Endothelial cell of umbilical vein (primary cell): ENCODE measurements around the gene RRH. TPM values are rescaled to one million over a fixed set of nuclear protein-coding genes. Genes with fewer than 3 reads are reported as not detected.
"Not testable (repeated sequence)": the region's sequence is repeated elsewhere in the genome, so short reads cannot be mapped to it uniquely, and the experiment has no call there.

Experiments
- BruUV-seq: library from RNA; stranded (reverse); fragments of 400-500 nt; replicated peaks from 2 replicates; lab custom pipeline; 2021; lab: Mats Ljungman, UMichigan
- CTCF ChIA-PET: fragments of 300-600, 350-600 bp; sonication (Branson Sonifier 250); formaldehyde crosslinking; loops from one replicate; lab custom pipeline; 2021; ENCODE audit warnings: antibody characterized with exemption, inconsistent platforms; lab: Charles Lee
- POLR2A ChIA-PET: fragments of 300-600, 350-600 bp; sonication (Branson Sonifier 250); formaldehyde crosslinking; loops from one replicate; lab custom pipeline; 2021; ENCODE audit warnings: antibody characterized with exemption, inconsistent platforms; lab: Charles Lee
- DNase-seq: peaks from one replicate; pipeline ENCODE4 v3.0.0-alpha.2; 2011; ENCODE audit warnings: low read depth, low spot score
- FAIRE-seq: peaks from 2 replicates; lab custom pipeline; 2011; peaks lifted over from hg19 to GRCh38; lab: Jason Lieb, UNC
- H2AFZ ChIP-seq: 2 replicates; pipeline ENCODE4 v1.6.0; 2012; ENCODE audit warnings: low read depth, low read length, control low read depth, inconsistent platforms
- H3K27ac ChIP-seq: 2 replicates; pipeline ENCODE4 v1.5.1; 2011; ENCODE audit warnings: low read depth, mild to moderate bottlenecking, control low read depth, low read length, moderate library complexity; ENCODE audit not compliant: insufficient read depth
- H3K27me3 ChIP-seq, 2 experiments: 2 replicates each; pipeline versions ENCODE4 v1.6.0 to v1.6.1; 2011; ENCODE audit warnings: low read length in 2 of 2, mixed read lengths in 1 of 2; ENCODE audit not compliant: control insufficient read depth in 2 of 2, insufficient read depth in 2 of 2
- H3K36me3 ChIP-seq, 2 experiments: 2 replicates in 1 of 2; 3 replicates in 1 of 2; pipeline ENCODE4 v1.5.1; 2011; ENCODE audit warnings: low read length in 2 of 2, mild to moderate bottlenecking in 1 of 2, moderate library complexity in 1 of 2; ENCODE audit not compliant: control insufficient read depth in 2 of 2, insufficient read depth in 2 of 2; ENCODE audit errors: extremely low read depth in 1 of 2
- H3K4me1 ChIP-seq: 3 replicates; pipeline ENCODE4 v1.5.1; 2011; ENCODE audit warnings: mild to moderate bottlenecking, low read length; ENCODE audit not compliant: control insufficient read depth, insufficient read depth; ENCODE audit errors: extremely low read depth
- H3K4me2 ChIP-seq: 2 replicates; pipeline ENCODE4 v1.6.1; 2011; ENCODE audit warnings: low read length, control low read depth, mixed read lengths; ENCODE audit not compliant: insufficient read depth
- H3K4me3 ChIP-seq, 3 experiments: fragments of 200-600 bp in 1 of 3; sonication (generic), shearing (Covaris generic) in 1 of 3; replicated peaks in 1 of 3; 2 replicates each; pipeline ENCODE4 v1.5.1; 2011 to 2016; ENCODE audit warnings: control low read depth in 3 of 3, low read length in 3 of 3, mild to moderate bottlenecking in 2 of 3, inconsistent platforms in 1 of 3, low read depth in 1 of 3, moderate library complexity in 1 of 3; ENCODE audit not compliant: insufficient read depth in 1 of 3
- H3K79me2 ChIP-seq: 2 replicates; pipeline ENCODE4 v1.6.0; 2012; ENCODE audit warnings: low read length, inconsistent platforms; ENCODE audit not compliant: control insufficient read depth, insufficient read depth
- H3K9ac ChIP-seq: replicated peaks from 2 replicates; pipeline ENCODE3; 2011; ENCODE audit warnings: low read length, control low read depth; ENCODE audit not compliant: insufficient read depth; ENCODE audit errors: extremely low read depth
- H3K9me1 ChIP-seq: replicated peaks from 3 replicates; pipeline ENCODE4 v1.6.0; 2011; ENCODE audit warnings: mild to moderate bottlenecking, low read length; ENCODE audit not compliant: control insufficient read depth, insufficient read depth; ENCODE audit errors: extremely low read depth
- H3K9me3 ChIP-seq: replicated peaks from 2 replicates; pipeline ENCODE4 v1.5.1; 2012; ENCODE audit warnings: low read length, inconsistent platforms; ENCODE audit not compliant: control insufficient read depth, insufficient read depth
- H4K20me1 ChIP-seq: replicated peaks from 2 replicates; pipeline ENCODE3; 2011; ENCODE audit warnings: mild to moderate bottlenecking, low read length; ENCODE audit not compliant: control insufficient read depth, insufficient read depth; ENCODE audit errors: extremely low read depth
- EZH2 ChIP-seq: IDR thresholded peaks from 2 replicates; pipeline ENCODE4 v1.6.1; 2012; ENCODE audit warnings: borderline replicate concordance, low read depth, mild to moderate bottlenecking, moderate library complexity, low read length, inconsistent platforms; ENCODE audit not compliant: severe bottlenecking
- GATA2 ChIP-seq: IDR thresholded peaks from 2 replicates; pipeline ENCODE4 v1.7.0; 2011; ENCODE audit warnings: low read depth, mild to moderate bottlenecking, moderate library complexity, mixed read lengths, low read length; ENCODE audit not compliant: insufficient read length, insufficient read depth
- JUN ChIP-seq: IDR thresholded peaks from 2 replicates; pipeline ENCODE4 v1.6.1; 2011; ENCODE audit warnings: borderline replicate concordance, low read depth; ENCODE audit not compliant: insufficient read length, insufficient read depth
- MYC ChIP-seq: IDR thresholded peaks from one replicate; pipeline ENCODE4 v1.6.1; 2011; ENCODE audit warnings: mild to moderate bottlenecking, low read depth, low read length
- POLR2A ChIP-seq: IDR thresholded peaks from 2 replicates; pipeline ENCODE4 v1.6.1; 2012; ENCODE audit warnings: low read depth, mild to moderate bottlenecking, control low read depth, low read length
- POLR2AphosphoS5 ChIP-seq: IDR thresholded peaks from 2 replicates; pipeline ENCODE4 v1.6.1; 2012; ENCODE audit warnings: low read depth, mild to moderate bottlenecking, control low read depth, low read length, moderate library complexity; ENCODE audit not compliant: insufficient read depth
- dilution Hi-C: fragments of 300-500 bp; cut with MboI; formaldehyde crosslinking; loops from one replicate; pipeline ENCODE4 v1.15.0; 2019; ENCODE audit warnings: low sequenced_read_pairs; ENCODE audit not compliant: extremely low pct_ligation_motif_present
- intact Hi-C: fragments of 100-400 bp; cut with micrococcal nuclease; formaldehyde crosslinking; loops from one replicate; pipeline ENCODE4 v1.10.0; 2022
- polyA plus RNA-seq, 4 experiments: library from polyadenylated mRNA; depleted of rRNA in 3 of 4; stranded (reverse) in 3 of 4; unstranded in 1 of 4; fragments of >200 nt; gene quantifications; 2 replicates each; pipeline versions ENCODE4 v1.2.1 to v1.2.3, GENCODE V29; 2011 to 2012; ENCODE audit warnings: missing spikeins in 1 of 4
- total RNA-seq: library from RNA; stranded (reverse); gene quantifications from 2 replicates; pipeline ENCODE4 v1.2.3, GENCODE V29; 2021
- TF ChIP-seq, protein P1 (sequence below), 2 donors: IDR thresholded peaks; 1 replicate in 1 of 2; 2 replicates in 1 of 2; pipeline ENCODE4 v1.5.1; 2011; ENCODE audit warnings: low read length in 2 of 2, mild to moderate bottlenecking in 2 of 2, moderate library complexity in 2 of 2, control low read depth in 1 of 2, inconsistent platforms in 1 of 2, low read depth in 1 of 2; ENCODE audit not compliant: insufficient read depth in 1 of 2; ENCODE audit errors: extremely low read depth in 1 of 2

The RRH gene
- total and polyA plus RNA-seq, 2 donors (not counting 3 experiments of a cell fraction or from before 2014, with no cell fraction given): 0.11 to 0.31 TPM

- Histone ChIP-seq H3K9me1 (no peaks in the 10 kb centered on the region), H3K9ac (no peak overlapping the region), H4K20me1 (no peaks in the 10 kb centered on the region), H3K4me3 (no peak overlapping the region), H3K79me2 (no peaks in the 10 kb centered on the region), H3K27ac (no peak overlapping the region), H3K36me3 (no peaks in the 10 kb centered on the region), H3K4me1 (peaks cover 4% of the 10 kb centered on the region), H3K27me3 (peaks cover 0 to 2% of the 10 kb centered on the region in 2 experiments), H2AFZ (no peak overlapping the region), H3K4me2 (no peak overlapping the region), H3K9me3 (no peaks in the 10 kb centered on the region)
- POLR2A ChIA-PET: no interaction called here
- CTCF ChIA-PET: no interaction called here
- BruUV-seq: no TSS peak
- no peak for FAIRE-seq
- TF ChIP-seq, protein P1, sequence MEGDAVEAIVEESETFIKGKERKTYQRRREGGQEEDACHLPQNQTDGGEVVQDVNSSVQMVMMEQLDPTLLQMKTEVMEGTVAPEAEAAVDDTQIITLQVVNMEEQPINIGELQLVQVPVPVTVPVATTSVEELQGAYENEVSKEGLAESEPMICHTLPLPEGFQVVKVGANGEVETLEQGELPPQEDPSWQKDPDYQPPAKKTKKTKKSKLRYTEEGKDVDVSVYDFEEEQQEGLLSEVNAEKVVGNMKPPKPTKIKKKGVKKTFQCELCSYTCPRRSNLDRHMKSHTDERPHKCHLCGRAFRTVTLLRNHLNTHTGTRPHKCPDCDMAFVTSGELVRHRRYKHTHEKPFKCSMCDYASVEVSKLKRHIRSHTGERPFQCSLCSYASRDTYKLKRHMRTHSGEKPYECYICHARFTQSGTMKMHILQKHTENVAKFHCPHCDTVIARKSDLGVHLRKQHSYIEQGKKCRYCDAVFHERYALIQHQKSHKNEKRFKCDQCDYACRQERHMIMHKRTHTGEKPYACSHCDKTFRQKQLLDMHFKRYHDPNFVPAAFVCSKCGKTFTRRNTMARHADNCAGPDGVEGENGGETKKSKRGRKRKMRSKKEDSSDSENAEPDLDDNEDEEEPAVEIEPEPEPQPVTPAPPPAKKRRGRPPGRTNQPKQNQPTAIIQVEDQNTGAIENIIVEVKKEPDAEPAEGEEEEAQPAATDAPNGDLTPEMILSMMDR (IDR thresholded peaks at IDR 0.05; ENCODE audit: extremely low read depth in 1 of 2, insufficient read depth in 1 of 2, low read depth in 1 of 2, low read length in 2 of 2): no peak
- TF ChIP-seq JUN (no peak), POLR2AphosphoS5 (no peak), EZH2 (no peak), POLR2A (no peak), GATA2 (no peak), MYC (no peak)
- intact Hi-C loops: no loop called here
- dilution Hi-C loops: no loop called here
- DNase-seq: no peak
These were observed 22.8 kb downstream of the RRH start for GRCh38 chr4:109850601-109851000.

DNA sequence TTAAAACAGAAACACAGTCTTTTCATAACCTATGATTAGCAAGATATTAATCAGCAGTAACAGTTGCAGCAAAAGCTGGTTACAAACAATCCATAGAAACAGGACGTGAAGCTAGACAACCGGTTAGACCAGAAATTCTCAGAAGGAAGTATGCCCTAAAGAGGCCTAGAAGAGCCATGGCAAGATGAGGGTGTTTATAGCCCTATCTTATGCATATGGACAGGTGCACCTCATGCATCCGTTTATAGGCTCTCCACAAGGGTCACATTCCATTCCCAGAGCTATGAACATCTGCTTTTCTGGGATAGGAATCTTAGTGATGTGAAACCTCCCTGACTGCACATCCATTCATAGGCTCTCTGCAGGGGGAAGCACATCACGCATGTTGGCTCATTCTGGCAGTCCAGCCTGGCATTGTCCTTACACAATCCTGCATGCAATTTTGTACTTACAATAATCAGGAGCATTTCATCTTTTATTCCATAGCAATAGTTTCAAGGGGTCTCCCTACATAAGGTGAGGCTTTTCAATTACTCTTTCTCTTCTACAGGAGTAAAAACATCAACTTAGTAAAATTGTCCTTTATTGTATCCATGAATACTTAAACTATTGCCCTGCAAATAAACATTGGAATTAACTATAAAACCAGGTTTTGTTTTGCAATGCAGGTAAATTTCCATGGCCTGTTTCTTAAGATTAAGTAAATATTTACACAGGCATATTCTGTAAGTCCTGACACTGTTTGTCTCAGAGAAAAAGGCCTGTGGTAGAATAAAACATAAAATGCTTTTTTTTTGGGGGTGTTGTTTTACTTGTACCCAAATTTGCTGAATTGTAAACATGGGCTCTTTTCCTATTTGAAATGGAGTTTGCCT is 31.9 kb downstream of the RRH start:
- H3K27me3 ChIP-seq, H3K36me3 ChIP-seq, DNase-seq, H3K4me2 ChIP-seq, intact Hi-C loops, H4K20me1 ChIP-seq, dilution Hi-C loops, H3K4me3 ChIP-seq, CTCF ChIA-PET, H3K27ac ChIP-seq, H3K9ac ChIP-seq, H3K9me1 ChIP-seq, POLR2A ChIA-PET, BruUV-seq, H2AFZ ChIP-seq, H3K79me2 ChIP-seq, H3K4me1 ChIP-seq, FAIRE-seq, H3K9me3 ChIP-seq: not testable (repeated sequence)
